Retinal pigment epithelial cell (primary cell): ENCODE results near the gene COQ10A.

Source experiments
- DNase-seq: peaks from one replicate; pipeline ENCODE4 v3.0.0-alpha.2; 2010; ENCODE audit warnings: low read depth
- H3K4me3 ChIP-seq: 2 replicates; pipeline ENCODE4 v1.5.1; 2011; ENCODE audit warnings: mild to moderate bottlenecking, low read length, control low read depth, moderate library complexity
- CTCF ChIP-seq: conservative IDR thresholded peaks from 2 replicates; pipeline ENCODE4 v1.5.1; 2011; ENCODE audit warnings: low read depth, low read length, control low read depth, inconsistent platforms

Gene COQ10A

DNA sequence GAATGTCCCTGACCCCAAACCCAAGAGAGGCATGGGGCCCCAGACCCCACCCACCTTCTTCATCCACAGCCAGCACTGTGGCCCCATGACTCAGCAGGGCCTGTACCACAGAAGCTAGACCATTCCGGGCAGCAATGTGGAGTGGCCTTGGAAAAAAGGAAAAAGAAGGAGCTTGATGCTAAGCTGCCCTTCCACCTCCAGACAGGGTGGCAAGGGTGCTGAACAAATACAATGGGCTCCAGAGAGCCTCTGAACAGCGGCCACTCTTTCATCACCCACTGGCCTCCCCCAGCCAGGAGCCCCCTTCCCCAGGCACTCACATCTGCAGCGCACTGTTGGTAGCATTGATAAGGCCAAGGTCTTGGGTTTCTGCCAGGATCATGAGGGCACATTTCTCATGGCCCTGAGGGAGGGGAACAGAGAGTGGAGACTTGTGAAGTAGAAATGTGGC is 23.0 kb upstream of the COQ10A start:
- no peak for DNase-seq
- TF ChIP-seq CTCF = no peak
- no peak overlapping the region for H3K4me3 ChIP-seq

DNA sequence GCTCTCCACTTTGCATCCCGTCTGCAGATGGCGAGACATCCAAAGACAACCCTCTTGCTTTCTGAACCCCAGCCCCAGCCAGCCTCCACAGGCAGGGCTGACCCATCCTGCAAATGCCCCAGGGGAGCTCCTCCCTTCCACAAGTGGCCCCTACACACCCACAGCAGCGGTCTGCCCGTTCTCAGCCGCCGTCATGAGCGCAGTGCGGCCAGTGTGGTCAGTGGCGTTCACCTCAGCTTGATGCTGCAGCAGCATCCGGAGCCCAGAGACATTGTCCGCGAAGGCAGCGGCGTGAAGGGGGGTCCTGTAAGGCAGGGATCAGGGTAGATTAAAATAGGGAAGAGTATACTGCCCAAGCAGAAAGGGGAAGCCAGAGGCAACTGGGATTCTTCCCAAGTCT is 22.2 kb upstream of the COQ10A start:
- no peak overlapping the region for H3K4me3 ChIP-seq
- no peak for TF ChIP-seq CTCF
- no peak for DNase-seq

DNA sequence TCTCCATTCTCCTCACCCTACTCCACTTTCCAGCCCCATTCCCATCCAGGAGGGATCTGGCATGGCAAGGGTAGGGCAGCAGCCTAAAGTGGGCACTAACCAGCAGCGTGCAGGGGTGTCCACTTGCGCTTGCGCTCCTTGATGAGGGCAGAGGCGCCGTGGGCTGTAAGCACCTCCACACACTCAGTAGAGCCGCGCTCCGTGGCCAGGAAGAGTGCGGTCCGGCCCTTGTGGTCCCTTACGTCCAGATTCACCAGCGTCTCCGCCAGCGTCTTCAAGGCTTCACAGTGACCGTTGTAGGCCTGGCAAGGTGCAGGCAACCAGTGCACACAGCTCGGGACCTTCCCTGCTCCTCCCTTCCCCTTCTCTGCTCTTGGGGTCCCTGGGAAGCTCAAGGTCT is 18.8 kb upstream of the COQ10A start:
- DNase-seq = no peak
- no peak for TF ChIP-seq CTCF
- no peak overlapping the region for H3K4me3 ChIP-seq

- DNase-seq = no peak
- no peak overlapping the region for H3K4me3 ChIP-seq
- no peak for TF ChIP-seq CTCF
These were observed 18.0 kb upstream of the COQ10A start for GRCh38 chr12:56248711-56249110.

- DNase-seq = no peak
- no peak overlapping the region for H3K4me3 ChIP-seq
- no peak for TF ChIP-seq CTCF
These were observed 14.1 kb upstream of the COQ10A start for GRCh38 chr12:56252649-56253048.

DNA sequence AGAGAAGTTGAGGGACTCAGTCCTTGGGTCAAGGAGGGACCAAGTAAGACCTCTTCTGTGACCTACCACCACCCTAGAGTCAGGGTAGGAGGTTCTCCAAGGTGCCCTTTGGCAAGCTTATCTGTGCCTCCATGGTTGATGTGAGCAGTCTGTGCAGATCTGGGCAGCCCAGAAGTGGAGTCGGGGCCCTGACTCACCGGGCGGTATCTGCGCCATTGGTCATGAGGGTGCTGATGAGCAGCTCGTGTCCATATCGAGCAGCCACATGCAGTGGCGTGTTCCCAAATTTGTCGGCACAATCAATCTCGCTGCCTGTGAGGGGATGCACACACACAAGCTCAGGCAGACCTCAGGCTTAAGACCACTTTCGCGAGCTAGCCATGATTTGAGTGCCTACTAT is 13.7 kb upstream of the COQ10A start:
- no peak for TF ChIP-seq CTCF
- no peak for DNase-seq
- H3K4me3 ChIP-seq = no peak overlapping the region

GRCh38 chr12:56255671-56256070 is 11.1 kb upstream of the COQ10A start:
- TF ChIP-seq CTCF = no peak
- no peak overlapping the region for H3K4me3 ChIP-seq
- no peak for DNase-seq
